NCI-H2029 treated with DMSO at 0.1 percent for 48 hours (cell line): Measurements from ENCODE around the gene PEPD.

Experiments
- DNase-seq: peaks from one replicate; lab custom pipeline; 2025; lab: John Stamatoyannopoulos, UW

Gene PEPD

GRCh38 chr19:33458807-33459206 lies 62.8 kb downstream of the PEPD start:
- DNase-seq: no peak

GRCh38 chr19:33458171-33458633 lies 63.4 kb downstream of the PEPD start:
- no peak for DNase-seq

GRCh38 chr19:33456845-33457220 lies 64.8 kb downstream of the PEPD start:
- DNase-seq: no peak

- DNase-seq: no peak
Measured at GRCh38 chr19:33456076-33456844, 65.3 kb downstream of the PEPD start.

- DNase-seq: no peak
Measured at GRCh38 chr19:33453265-33453664, 68.3 kb downstream of the PEPD start.

GRCh38 chr19:33450689-33451088 lies 70.9 kb downstream of the PEPD start:
- no peak for DNase-seq

GRCh38 chr19:33449799-33450198 lies 71.8 kb downstream of the PEPD start:
- no peak for DNase-seq

- no peak for DNase-seq
Measured at GRCh38 chr19:33448159-33448516, 73.5 kb downstream of the PEPD start.

- peak; percentile 4 for DNase-seq
Measured at GRCh38 chr19:33447336-33448158, 74.0 kb downstream of the PEPD start.

- DNase-seq: no peak
Measured at GRCh38 chr19:33446330-33447293, 75.0 kb downstream of the PEPD start.

- no peak for DNase-seq
Measured at GRCh38 chr19:33445442-33446329, 75.9 kb downstream of the PEPD start.

- no peak for DNase-seq
Measured at GRCh38 chr19:33444562-33445441, 76.8 kb downstream of the PEPD start.

- DNase-seq: no peak
Measured at GRCh38 chr19:33443638-33444561, 77.7 kb downstream of the PEPD start.

GRCh38 chr19:33442706-33443105 lies 78.9 kb downstream of the PEPD start:
- no peak for DNase-seq

- DNase-seq: no peak
Measured at GRCh38 chr19:33441828-33442227, 79.8 kb downstream of the PEPD start.

- DNase-seq: no peak
Measured at GRCh38 chr19:33441277-33441699, 80.3 kb downstream of the PEPD start.

- no peak for DNase-seq
Measured at GRCh38 chr19:33440682-33441081, 80.9 kb downstream of the PEPD start.

GRCh38 chr19:33440241-33440640 lies 81.3 kb downstream of the PEPD start:
- DNase-seq: no peak
